SK-N-SH (cell line): ENCODE measurements around the gene SNRPB. TPM values are rescaled to one million over a fixed set of nuclear protein-coding genes. Genes with fewer than 3 reads are reported as not detected.
A peak's percentile ranks its signal among the peaks of the same experiment; 100 is the strongest.

Source experiments
- CTCF ChIA-PET: fragments of 300-600, 350-600 bp; formaldehyde crosslinking; extraction: SDS; loops from one replicate; lab custom pipeline; 2021; lab: Yijun Ruan, JAX
- POLR2A ChIA-PET: fragments of 350-600 bp; sonication (Branson Sonifier 250); formaldehyde crosslinking; extraction: SDS; loops from one replicate; lab custom pipeline; 2020; ENCODE audit warnings: antibody characterized with exemption, inconsistent platforms; lab: Yijun Ruan, JAX
- DNase-seq: peaks from one replicate; pipeline ENCODE4 v3.0.0; 2012
- H2AFZ ChIP-seq: fragments of 200-600 bp; sonication (generic); 2 replicates; pipeline ENCODE4 v1.8.1; 2016; ENCODE audit warnings: antibody characterized with exemption, mild to moderate bottlenecking, low read depth
- H3F3A ChIP-seq: fragments of 200-600 bp; sonication (generic); replicated peaks from 2 replicates; pipeline ENCODE3; 2016; ENCODE audit warnings: antibody characterized with exemption, mild to moderate bottlenecking; ENCODE audit not compliant: insufficient read depth
- H3K27ac ChIP-seq, 2 experiments: fragments of 200-500 bp in 1 of 2; fragments of 200-600 bp in 1 of 2; sonication (Bioruptor generic) in 1 of 2; sonication (generic), shearing (Covaris generic) in 1 of 2; 2 replicates each; pipeline versions ENCODE4 v1.5.1 to v1.6.1; 2014 to 2016; ENCODE audit warnings: low read depth in 2 of 2, inconsistent platforms in 1 of 2, low read length in 1 of 2, mild to moderate bottlenecking in 1 of 2, mixed read lengths in 1 of 2
- H3K27me3 ChIP-seq: fragments of 200-600 bp; sonication (generic), shearing (Covaris generic); 2 replicates; pipeline ENCODE4 v1.6.1; 2016; ENCODE audit warnings: mixed run types; ENCODE audit not compliant: insufficient read depth
- H3K36me3 ChIP-seq, 2 experiments: fragments of 200-500 bp in 1 of 2; fragments of 200-600 bp in 1 of 2; sonication (Bioruptor generic) in 1 of 2; sonication (generic) in 1 of 2; replicated peaks in 1 of 2; 2 replicates each; pipeline versions ENCODE3 to v1.5.1; 2014 to 2016; ENCODE audit warnings: low read length in 1 of 2, mild to moderate bottlenecking in 1 of 2; ENCODE audit not compliant: insufficient read depth in 2 of 2, control insufficient read depth in 1 of 2
- H3K4me1 ChIP-seq, 2 experiments: fragments of 200-500 bp in 1 of 2; fragments of 200-600 bp in 1 of 2; sonication (Bioruptor generic) in 1 of 2; sonication (generic), shearing (Covaris generic) in 1 of 2; 2 replicates each; pipeline versions ENCODE4 v1.5.1 to v1.6.1; 2014 to 2016; ENCODE audit warnings: low read depth in 1 of 2, low read length in 1 of 2, mixed run types in 1 of 2; ENCODE audit not compliant: insufficient read depth in 2 of 2, control insufficient read depth in 1 of 2
- H3K4me2 ChIP-seq: fragments of 200-600 bp; sonication (generic), shearing (Covaris generic); 2 replicates; pipeline ENCODE4 v1.6.1; 2017; ENCODE audit warnings: mixed run types
- H3K4me3 ChIP-seq, 2 experiments: fragments of 200-500 bp in 1 of 2; fragments of 200-600 bp in 1 of 2; sonication (Bioruptor generic) in 1 of 2; sonication (generic), shearing (Covaris generic) in 1 of 2; 2 replicates each; pipeline versions ENCODE4 v1.5.1 to v1.8.1; 2014 to 2016; ENCODE audit warnings: low read depth in 2 of 2, inconsistent platforms in 1 of 2, low read length in 1 of 2, mild to moderate bottlenecking in 1 of 2, mixed read lengths in 1 of 2, moderate library complexity in 1 of 2
- H3K79me2 ChIP-seq: fragments of 200-600 bp; sonication (generic); 2 replicates; pipeline ENCODE4 v1.8.1; 2017; ENCODE audit warnings: mild to moderate bottlenecking; ENCODE audit not compliant: insufficient read depth
- H3K9ac ChIP-seq: fragments of 200-600 bp; sonication (generic); 2 replicates; pipeline ENCODE4 v1.6.1; 2017; ENCODE audit warnings: mixed run types
- H3K9me2 ChIP-seq: fragments of 200-600 bp; sonication (generic); 2 replicates; pipeline ENCODE4 v1.6.1; 2017; ENCODE audit warnings: mixed run types
- H3K9me3 ChIP-seq: fragments of 200-600 bp; sonication (generic); 2 replicates; pipeline ENCODE4 v1.6.1; 2017; ENCODE audit warnings: mixed run types, mild to moderate bottlenecking, moderate library complexity
- H4K20me1 ChIP-seq: fragments of 200-600 bp; sonication (generic); 2 replicates; pipeline ENCODE4 v1.6.1; 2017; ENCODE audit warnings: mild to moderate bottlenecking, mixed run types; ENCODE audit not compliant: insufficient read depth
- CHD2 ChIP-seq: fragments of 150-350 bp; IDR thresholded peaks from 2 replicates; pipeline ENCODE4 v1.6.1; 2018; ENCODE audit warnings: low read length; ENCODE audit not compliant: partially characterized antibody
- EZH2phosphoT487 ChIP-seq: fragments of 200-600 bp; sonication (generic); IDR thresholded peaks from 2 replicates; pipeline ENCODE4 v1.6.1; 2017; ENCODE audit warnings: low read depth, mixed run types, mild to moderate bottlenecking, antibody characterized with exemption, moderate library complexity, borderline replicate concordance
- FOXM1 ChIP-seq: IDR thresholded peaks from 2 replicates; pipeline ENCODE4 v1.4.0; 2012; ENCODE audit warnings: low read depth, mild to moderate bottlenecking
- GATA2 ChIP-seq: sonication (generic); formaldehyde crosslinking; IDR thresholded peaks from 2 replicates; pipeline ENCODE4 v1.5.0; 2020; ENCODE audit warnings: mild to moderate bottlenecking, missing genetic modification reagents
- MXI1 ChIP-seq: IDR thresholded peaks from 2 replicates; pipeline ENCODE4 v1.6.1; 2012; ENCODE audit warnings: mild to moderate bottlenecking, low read depth, low read length, improper control_type of control experiment
- NFIC ChIP-seq: IDR thresholded peaks from 2 replicates; pipeline ENCODE4 v1.4.0; 2012; ENCODE audit warnings: borderline replicate concordance
- POLR2AphosphoS5 ChIP-seq: IDR thresholded peaks from 2 replicates; pipeline ENCODE4 v1.6.1; 2012; ENCODE audit warnings: low read depth, low read length
- RAD21 ChIP-seq: IDR thresholded peaks from 2 replicates; pipeline ENCODE4 v1.6.1; 2012; ENCODE audit warnings: mild to moderate bottlenecking, low read length
- RCOR1 ChIP-seq: fragments of 150-350 bp; IDR thresholded peaks from 2 replicates; pipeline ENCODE4 v1.6.1; 2017; ENCODE audit warnings: antibody characterized with exemption, low read length
- RXRA ChIP-seq: IDR thresholded peaks from 2 replicates; pipeline ENCODE4 v1.4.0; 2012; ENCODE audit warnings: low read depth, mild to moderate bottlenecking, borderline replicate concordance
- SIN3A ChIP-seq: IDR thresholded peaks from 2 replicates; pipeline ENCODE4 v1.6.1; 2012; ENCODE audit warnings: low read depth, mild to moderate bottlenecking, low read length, moderate library complexity, borderline replicate concordance
- SMC3 ChIP-seq: IDR thresholded peaks from 2 replicates; pipeline ENCODE4 v1.6.1; 2012; ENCODE audit warnings: low read depth, low read length, improper control_type of control experiment
- TAF1 ChIP-seq: IDR thresholded peaks from 2 replicates; pipeline ENCODE4 v1.6.1; 2012; ENCODE audit warnings: low read depth, mild to moderate bottlenecking, low read length, moderate library complexity, borderline replicate concordance
- TCF12 ChIP-seq: IDR thresholded peaks from 2 replicates; pipeline ENCODE4 v1.4.0; 2012
- YY1 ChIP-seq: IDR thresholded peaks from 2 replicates; pipeline ENCODE4 v1.4.0; 2012; ENCODE audit warnings: low read depth, mild to moderate bottlenecking
- WGBS: methylation state at CpG from one replicate; pipeline ENCODE4 v1.1.6; 2017; ENCODE audit warnings: low lambda C conversion rate; 5-methylcytosine and 5-hydroxymethylcytosine counted together
- polyA plus RNA-seq, 3 experiments: library from polyadenylated mRNA; depleted of rRNA; stranded (reverse); fragments of >200 nt; gene quantifications; 2 replicates each; pipeline ENCODE4 v1.2.3, GENCODE V29; 2012
- TF ChIP-seq, protein P1 (sequence below): fragments of 150-350 bp; IDR thresholded peaks from 2 replicates; pipeline ENCODE4 v1.6.1; 2017; ENCODE audit warnings: antibody characterized with exemption, low read length, low read depth, borderline replicate concordance
- TF ChIP-seq, protein P2 (sequence below): fragments of 150-350 bp; IDR thresholded peaks from 2 replicates; pipeline ENCODE4 v1.6.1; 2016; ENCODE audit warnings: mild to moderate bottlenecking, low read depth, low read length
- TF ChIP-seq, protein P3 (sequence below): IDR thresholded peaks from 2 replicates; pipeline ENCODE4 v1.4.0; 2012; ENCODE audit warnings: low read depth, borderline replicate concordance
- TF ChIP-seq, protein P4 (sequence below): fragments of 200-600 bp; sonication (generic); IDR thresholded peaks from 2 replicates; pipeline ENCODE4 v1.6.1; 2017; ENCODE audit warnings: antibody characterized with exemption, mild to moderate bottlenecking, moderate library complexity

Gene SNRPB
- polyA plus RNA-seq, 1 of the 3 experiments (the other 2 are of a cell fraction), result 455 TPM

DNA sequence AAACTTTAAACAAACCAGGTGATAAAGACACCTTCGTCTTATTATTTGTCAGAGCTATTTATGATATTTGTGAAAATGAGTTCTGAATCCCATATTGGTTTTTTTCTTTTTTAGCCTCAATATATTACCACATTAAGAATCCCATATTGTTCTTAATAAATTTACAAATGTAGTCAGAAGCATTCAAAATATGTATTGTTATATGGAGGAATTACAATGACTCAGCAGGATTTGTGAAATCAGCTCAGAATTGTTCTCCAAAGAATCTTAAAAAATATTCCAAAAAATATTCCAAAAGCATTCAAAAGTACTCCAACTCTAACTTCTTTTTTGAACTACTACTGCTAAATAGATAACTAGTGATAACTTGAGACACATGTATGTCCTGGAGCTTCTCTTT, 44.6 kb upstream of the SNRPB start:
- Histone ChIP-seq H3K9me2 (no peaks in the 10 kb centered on the region), H2AFZ (no peak overlapping the region), H3K4me3 (no peak overlapping the region), H3K36me3 (no peaks in the 10 kb centered on the region), H3K9ac (no peak overlapping the region), H3K27me3 (no peaks in the 10 kb centered on the region), H4K20me1 (no peaks in the 10 kb centered on the region), H3K27ac (no peak overlapping the region), H3K4me1 (0 out of 4 replicates have a peak, but pooled peaks cover 0 to 5% of the 10 kb centered on the region in 2 experiments), H3F3A (no peaks in the 10 kb centered on the region), H3K79me2 (no peaks in the 10 kb centered on the region), H3K9me3 (no peaks in the 10 kb centered on the region), H3K4me2 (no peak overlapping the region)
- ChIA-PET POLR2A (interaction anchor here (1.1 kb wide), 1 partner anchor 137 kb away, joined by 4 read pairs; no protein-coding TSS in a partner anchor), CTCF (interaction anchor here (4.7 kb wide), 1 partner anchor 8 kb away, joined by 45 read pairs; no protein-coding TSS in a partner anchor)
- no peak for DNase-seq
- 89% methylated on average over 1 of the region's 1 CpG for WGBS
- TF ChIP-seq NFIC (no peak), EZH2phosphoT487 (no peak), POLR2AphosphoS5 (no peak), FOXM1 (no peak), RXRA (no peak), RAD21 (no peak), RCOR1 (no peak), SIN3A (no peak), CHD2 (no peak), TAF1 (no peak)
- TF ChIP-seq, protein P1, sequence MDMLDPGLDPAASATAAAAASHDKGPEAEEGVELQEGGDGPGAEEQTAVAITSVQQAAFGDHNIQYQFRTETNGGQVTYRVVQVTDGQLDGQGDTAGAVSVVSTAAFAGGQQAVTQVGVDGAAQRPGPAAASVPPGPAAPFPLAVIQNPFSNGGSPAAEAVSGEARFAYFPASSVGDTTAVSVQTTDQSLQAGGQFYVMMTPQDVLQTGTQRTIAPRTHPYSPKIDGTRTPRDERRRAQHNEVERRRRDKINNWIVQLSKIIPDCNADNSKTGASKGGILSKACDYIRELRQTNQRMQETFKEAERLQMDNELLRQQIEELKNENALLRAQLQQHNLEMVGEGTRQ, result no peak
- TF ChIP-seq, protein P2, sequence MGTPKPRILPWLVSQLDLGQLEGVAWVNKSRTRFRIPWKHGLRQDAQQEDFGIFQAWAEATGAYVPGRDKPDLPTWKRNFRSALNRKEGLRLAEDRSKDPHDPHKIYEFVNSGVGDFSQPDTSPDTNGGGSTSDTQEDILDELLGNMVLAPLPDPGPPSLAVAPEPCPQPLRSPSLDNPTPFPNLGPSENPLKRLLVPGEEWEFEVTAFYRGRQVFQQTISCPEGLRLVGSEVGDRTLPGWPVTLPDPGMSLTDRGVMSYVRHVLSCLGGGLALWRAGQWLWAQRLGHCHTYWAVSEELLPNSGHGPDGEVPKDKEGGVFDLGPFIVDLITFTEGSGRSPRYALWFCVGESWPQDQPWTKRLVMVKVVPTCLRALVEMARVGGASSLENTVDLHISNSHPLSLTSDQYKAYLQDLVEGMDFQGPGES, result no peak

DNA sequence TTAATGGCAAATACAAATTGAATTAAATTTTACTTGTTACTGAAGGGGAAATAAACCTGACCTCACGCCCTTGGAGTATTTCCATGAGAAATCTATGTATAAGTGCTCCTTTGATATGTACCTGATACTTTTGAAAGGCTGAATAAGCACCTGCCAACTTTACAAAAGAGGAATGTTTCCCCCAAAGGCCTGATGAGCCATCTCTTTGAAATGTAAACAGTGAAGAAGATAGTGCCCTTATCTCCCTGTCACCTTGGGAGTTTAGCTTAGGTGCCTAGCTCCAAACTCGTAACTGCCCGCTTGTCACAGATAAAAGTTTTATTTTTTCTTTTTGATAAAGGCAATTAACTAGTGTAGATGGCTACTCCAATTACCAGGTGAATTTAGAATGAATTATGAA, 39.2 kb upstream of the SNRPB start:
- Histone ChIP-seq H2AFZ (peak overlapping the region; percentile 97), H3K4me3 (peak overlapping the region in 1 of 2 experiments; percentile 76; a peak in 2 of 4 replicates), H3K4me1 (peaks cover 2 to 12% of the 10 kb centered on the region in 2 experiments; a peak in 2 of 4 replicates), H3K27me3 (no peaks in the 10 kb centered on the region), H3K79me2 (peaks cover 33% of the 10 kb centered on the region), H3K9me3 (no peaks in the 10 kb centered on the region), H3K9ac (no peak overlapping the region), H3K27ac (no peak overlapping the region), H4K20me1 (no peaks in the 10 kb centered on the region), H3K36me3 (no peaks in the 10 kb centered on the region), H3K4me2 (peak overlapping the region; percentile 96), H3K9me2 (no peaks in the 10 kb centered on the region), H3F3A (no peaks in the 10 kb centered on the region)
- ChIA-PET POLR2A (interaction anchor here (2.1 to 2.3 kb wide), 2 partner anchors 39 to 142 kb away, joined by 10 to 13 read pairs; partner anchors contain the start of genes NOP56 and SNRPB), CTCF (interaction anchor here (0.6 to 3.7 kb wide), 2 partner anchors 13 to 498 kb away, joined by 3 to 55 read pairs; no protein-coding TSS in a partner anchor)
- no peak for DNase-seq
- 70% methylated on average over 3 of the region's 3 CpGs for WGBS
- TF ChIP-seq FOXM1 (no peak), GATA2 (CRISPR knock-in tag) (no peak), SMC3 (no peak), CHD2 (no peak), MXI1 (no peak), TCF12 (no peak), POLR2AphosphoS5 (no peak), YY1 (no peak)
- TF ChIP-seq, protein P3, sequence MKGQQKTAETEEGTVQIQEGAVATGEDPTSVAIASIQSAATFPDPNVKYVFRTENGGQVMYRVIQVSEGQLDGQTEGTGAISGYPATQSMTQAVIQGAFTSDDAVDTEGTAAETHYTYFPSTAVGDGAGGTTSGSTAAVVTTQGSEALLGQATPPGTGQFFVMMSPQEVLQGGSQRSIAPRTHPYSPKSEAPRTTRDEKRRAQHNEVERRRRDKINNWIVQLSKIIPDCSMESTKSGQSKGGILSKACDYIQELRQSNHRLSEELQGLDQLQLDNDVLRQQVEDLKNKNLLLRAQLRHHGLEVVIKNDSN, result no peak
- TF ChIP-seq, protein P4, sequence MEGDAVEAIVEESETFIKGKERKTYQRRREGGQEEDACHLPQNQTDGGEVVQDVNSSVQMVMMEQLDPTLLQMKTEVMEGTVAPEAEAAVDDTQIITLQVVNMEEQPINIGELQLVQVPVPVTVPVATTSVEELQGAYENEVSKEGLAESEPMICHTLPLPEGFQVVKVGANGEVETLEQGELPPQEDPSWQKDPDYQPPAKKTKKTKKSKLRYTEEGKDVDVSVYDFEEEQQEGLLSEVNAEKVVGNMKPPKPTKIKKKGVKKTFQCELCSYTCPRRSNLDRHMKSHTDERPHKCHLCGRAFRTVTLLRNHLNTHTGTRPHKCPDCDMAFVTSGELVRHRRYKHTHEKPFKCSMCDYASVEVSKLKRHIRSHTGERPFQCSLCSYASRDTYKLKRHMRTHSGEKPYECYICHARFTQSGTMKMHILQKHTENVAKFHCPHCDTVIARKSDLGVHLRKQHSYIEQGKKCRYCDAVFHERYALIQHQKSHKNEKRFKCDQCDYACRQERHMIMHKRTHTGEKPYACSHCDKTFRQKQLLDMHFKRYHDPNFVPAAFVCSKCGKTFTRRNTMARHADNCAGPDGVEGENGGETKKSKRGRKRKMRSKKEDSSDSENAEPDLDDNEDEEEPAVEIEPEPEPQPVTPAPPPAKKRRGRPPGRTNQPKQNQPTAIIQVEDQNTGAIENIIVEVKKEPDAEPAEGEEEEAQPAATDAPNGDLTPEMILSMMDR, result no peak
- TF ChIP-seq, protein P2, result no peak
